Measurements from ENCODE around the gene SLC25A46.
"Not testable (repeated sequence)": the region's sequence is repeated elsewhere in the genome, so short reads cannot be mapped to it uniquely, and the experiment has no call there.

The SLC25A46 gene

DNA sequence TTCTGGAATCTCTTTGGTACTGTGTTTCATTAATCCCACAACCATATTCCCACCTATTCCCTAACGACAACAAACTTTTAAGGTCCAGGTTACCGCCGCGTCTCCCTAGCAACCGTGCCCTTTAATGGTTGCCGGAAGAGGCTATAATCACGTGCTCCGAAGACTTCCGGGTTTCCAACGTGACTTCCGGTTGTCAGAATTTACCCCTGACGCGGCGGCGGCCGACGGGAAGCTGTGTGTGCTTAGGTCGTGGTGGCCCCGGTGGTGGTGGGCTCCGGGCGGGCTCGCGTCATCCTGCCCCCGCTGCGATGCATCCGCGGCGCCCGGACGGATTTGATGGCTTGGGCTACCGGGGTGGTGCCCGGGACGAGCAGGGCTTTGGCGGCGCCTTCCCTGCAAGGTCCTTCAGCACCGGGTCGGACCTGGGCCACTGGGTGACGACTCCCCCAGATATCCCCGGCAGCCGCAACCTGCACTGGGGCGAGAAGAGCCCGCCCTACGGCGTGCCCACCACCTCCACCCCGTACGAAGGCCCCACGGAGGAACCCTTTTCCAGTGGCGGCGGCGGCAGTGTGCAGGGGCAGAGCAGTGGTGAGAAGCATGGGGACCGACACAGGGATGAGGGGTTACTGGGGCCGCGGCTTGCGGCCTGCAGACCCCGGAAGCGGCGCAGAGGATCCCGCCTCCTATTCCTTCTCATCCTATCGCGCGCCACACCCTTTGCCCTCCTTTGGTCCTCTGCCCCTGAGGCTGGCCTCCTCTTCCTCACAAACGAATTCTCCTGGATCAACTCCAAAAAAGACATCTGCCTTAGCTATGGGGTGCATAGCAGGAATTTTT lies at the start of gene SLC25A46:
TSS of gene SLC25A46 (plus strand) at position 196 of the 840 bp plus-strand sequence. CDS start at position 309, 113 bp downstream.
- DNase-seq = peak; percentile 80 to 81

DNA sequence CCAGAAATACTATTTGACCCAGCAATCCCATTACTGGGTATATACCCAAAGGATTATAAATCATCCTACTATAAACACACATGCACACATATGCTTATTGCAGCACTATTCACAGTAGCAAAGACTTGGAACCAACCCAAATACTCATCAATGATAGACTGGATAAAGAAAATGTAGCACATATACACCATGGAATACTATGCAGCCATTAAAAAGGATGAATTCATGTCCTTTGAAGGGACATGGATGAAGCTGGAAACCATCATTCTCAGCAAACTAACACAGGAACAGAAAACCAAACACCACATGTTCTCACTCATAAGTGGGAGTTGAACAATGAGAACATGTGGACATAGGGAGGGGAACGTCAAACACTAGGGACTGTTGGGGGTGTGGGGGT lies 48.2 kb upstream of the SLC25A46 start:
- DNase-seq = not testable (repeated sequence)

DNA sequence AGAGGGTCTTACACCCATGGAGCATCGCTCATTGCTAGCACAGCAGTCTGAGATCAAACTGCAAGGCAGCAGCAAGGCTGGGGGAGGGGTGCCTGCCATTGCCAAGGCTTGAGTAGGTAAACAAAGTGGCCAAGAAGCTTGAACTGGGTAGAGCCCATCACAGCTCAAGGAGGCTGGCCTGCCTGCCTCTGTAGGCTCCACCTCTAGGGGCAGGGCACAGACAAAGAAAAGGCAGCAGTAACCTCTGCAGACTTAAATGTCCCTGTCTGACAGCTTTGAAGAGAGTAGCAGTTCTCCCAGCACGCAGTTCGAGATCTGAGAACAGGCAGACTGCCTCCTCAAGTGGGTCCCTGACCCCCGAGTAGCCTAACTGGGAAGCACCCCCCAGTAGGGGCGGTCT lies 46.1 kb upstream of the SLC25A46 start:
- DNase-seq = not testable (repeated sequence)

DNA sequence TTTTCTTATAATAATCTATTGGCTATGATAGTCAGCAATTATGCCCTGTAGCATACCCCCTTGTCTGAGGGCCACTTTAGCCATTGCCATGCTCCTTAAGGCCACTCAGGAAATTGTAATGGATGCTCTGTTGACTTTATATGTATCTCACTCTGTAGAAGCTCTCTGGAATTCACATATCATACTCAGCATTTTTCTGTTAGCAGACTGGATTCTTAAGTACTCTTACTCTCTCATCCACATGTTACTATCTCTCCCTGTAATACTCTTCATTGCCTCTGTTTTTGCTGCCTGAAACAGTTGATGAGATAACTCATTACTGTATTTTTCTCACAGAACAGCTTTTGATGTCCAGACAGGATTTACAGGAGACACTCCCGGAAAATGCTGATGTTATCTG lies 36.5 kb upstream of the SLC25A46 start:
- DNase-seq = no peak

DNA sequence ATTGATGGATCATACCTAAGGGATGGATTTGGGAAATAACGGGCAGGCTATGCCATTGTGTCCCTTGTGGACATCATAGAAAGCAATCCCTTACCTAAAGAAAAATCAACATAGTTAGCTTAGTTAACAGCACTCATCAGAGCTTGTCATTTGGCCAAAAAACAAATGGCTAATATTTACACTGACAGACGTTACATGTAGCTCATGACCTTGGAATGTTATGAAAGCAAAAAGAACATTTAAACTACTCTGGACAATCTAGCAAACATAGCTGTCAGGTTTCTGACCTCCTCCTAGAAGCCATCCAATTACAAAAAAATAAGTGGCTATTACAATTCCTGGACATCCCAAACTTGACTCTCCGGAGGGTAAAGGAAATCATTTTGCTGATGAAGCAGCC lies 36.1 kb upstream of the SLC25A46 start:
- no peak for DNase-seq

DNA sequence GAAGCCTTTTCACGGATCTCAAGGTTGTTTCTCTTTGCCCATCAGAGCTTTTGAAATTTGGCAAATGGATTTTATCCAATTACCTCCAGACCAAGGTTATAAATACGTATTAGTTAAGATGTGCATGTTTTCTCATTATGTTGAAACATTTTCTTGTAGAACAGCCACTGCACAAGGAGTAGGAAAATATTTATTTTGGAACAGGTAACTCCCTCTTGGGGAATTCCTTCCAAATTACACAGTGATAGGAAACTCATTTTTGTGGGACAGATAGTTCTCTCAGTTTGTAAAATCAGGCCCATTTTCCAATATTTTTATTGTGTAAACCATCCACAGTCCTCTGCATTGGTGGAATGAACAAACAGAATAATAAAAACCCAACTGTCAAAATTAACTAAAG lies 35.3 kb upstream of the SLC25A46 start:
- DNase-seq = no peak

DNA sequence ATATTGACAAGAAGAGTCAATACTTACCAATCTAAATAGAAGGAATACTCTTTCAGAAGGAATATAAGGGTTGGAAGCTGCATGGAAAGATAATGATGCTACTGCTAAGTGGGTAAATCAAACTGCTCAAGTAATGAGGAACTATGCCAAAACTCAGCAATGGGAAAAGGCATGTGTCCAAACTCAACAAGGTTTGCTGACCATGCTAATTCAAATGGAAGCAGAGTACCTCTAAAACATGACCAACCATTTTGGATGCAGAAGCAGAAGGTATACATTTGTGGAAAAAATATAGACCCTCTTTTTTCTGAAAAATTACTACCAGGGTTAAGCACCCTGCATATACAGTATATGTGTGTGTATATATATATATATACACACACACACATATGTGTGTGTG lies 33.5 kb upstream of the SLC25A46 start:
- DNase-seq = no peak

DNA sequence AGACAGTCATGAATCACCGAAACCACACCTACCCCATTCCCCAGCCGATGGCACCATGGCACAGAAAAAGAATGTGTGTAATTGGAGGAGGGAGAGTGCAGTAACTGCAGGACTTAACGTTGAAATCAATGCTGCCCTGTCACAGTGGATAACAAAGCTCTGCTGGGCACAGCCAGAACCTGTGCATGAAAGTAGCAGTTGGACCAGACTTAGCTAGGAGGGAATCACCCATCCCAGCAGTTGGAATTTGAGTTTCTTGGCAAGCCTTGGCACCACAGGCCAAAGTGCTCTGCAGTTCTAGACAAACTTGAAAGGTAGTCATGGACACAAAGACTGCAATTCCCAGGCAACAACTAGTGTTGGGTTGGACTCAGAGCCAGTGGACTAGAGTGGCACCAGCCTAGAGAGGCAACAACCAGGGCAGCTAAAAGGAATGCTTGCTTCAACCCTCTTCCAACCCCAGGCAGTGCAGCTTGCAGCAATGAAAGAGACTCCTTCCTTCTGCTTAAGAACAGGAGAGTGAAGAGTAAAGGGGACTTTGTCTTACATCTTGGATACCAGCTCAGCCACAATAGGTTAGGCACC lies 31.5 kb upstream of the SLC25A46 start:
- DNase-seq = no peak

DNA sequence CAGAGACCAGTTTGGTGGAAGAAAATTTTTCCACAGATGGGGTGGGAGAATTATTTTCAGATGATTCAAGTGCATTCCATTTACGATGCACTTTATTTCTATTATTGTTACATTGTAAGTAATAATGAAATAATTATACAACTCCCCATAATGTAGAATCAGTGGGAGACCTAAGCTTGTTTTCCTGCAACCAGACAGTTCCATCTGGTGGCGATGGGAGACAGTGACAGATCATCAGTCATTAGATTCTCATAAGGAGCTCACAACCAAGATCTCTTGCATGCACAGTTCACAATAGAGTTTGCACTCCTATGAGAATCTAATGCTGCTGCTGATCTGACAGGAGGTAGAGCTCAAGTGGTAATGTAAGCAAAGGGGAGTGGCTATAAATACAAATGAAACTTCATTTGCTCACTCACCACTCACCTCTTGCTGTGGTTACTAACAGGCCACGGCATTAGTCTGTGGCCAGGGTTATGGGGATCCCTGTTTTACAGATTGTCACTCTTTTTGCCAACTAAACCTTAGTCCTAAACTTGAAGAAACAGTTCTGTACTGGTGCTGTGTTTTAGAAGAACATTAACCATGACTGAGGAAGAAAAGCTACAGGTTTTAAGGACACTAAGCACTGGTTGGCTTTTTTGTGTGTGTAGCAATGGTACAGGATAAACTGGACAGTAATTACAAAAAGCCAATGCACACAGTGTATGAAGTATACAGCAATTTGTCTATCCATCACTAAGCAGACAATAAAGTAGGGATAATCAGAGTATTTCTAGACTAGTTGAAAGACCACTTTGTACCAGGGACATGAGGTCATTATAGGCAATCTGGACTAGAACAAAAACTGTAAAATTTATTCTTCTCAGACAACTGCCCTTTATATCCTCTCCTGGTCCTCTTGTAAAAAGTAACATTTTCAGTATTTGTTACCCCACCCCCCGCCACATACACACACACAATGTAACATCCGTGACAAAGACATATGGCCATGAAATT lies 22.3 kb upstream of the SLC25A46 start:
- no peak for DNase-seq

DNA sequence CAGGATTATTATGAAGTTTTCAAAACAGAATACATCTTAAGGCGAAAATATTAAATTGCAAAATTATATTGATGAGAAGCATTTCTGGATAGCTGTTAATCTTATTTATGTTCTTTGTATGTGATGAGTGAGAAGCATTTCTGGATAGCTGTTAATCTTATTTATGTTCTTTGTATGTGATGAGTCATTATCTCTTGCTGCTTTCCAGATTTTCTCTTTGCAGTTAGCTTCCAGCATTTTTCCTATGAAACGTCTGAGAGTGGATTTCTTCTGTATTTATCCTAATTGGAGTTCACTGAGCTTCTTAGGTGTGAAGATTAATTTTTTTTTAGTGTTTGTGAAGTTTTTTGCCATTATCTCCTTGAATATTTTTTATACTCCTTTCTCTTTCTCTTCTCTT lies 20.5 kb upstream of the SLC25A46 start:
- no peak for DNase-seq

DNA sequence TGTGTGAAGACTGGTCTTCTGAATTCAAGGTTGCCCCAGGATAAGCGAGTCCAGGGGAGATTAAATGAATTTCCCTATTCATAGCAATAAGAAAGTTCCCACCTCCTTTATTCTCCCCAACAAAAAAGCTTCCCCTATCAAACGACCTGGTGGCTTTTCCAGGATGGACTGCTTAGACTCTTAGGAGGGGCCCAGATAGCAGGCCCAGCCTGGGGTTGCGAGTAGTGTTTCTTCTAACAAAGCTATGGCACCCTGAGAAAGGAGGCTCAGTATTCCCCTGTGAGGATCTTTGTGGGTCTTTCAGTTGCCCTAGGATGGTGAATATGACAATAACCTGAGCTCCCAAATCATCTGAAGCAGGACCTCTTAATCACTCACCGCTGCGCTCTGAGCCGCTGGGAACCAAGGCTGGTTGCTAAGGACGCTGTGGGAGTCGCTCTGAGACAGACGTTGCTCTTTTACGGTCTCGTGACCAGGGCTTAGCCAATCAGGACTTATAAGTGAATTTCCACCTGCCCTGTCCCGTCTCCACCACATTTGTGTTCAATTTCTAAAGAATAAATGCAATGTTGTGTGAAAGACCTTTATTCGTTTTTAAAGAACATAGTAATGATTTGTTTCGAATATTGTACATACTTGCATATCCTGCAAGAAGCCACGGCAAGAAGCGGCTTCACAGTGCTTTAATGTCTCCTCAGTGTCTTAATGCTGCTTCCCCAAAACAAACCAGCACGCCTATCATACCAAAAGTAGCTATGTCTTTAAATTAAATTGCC lies 12.4 kb upstream of the SLC25A46 start, which contains the start of gene TMEM232:
TSS of gene TMEM232 (minus strand) at position 423 of the 776 bp plus-strand sequence. CDS start 59,319 bp downstream, outside the sequence.
- peak; percentile 34 to 60 for DNase-seq

DNA sequence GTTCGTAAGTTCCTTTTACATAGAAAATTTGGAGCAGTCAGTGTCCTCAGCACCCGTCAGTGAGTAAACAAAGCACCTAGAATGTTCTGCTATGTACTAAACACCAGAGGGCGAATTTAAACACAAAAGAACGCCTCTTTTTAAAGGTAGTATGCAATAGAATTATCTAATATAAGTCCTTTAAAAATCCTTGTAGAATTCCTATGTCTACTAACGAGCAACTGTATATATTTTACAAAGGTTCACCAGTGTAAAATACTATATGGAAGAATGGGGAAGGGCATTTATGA lies 11.8 kb upstream of the SLC25A46 start:
- DNase-seq = peak in 1 of 2 donors; percentile 8

DNA sequence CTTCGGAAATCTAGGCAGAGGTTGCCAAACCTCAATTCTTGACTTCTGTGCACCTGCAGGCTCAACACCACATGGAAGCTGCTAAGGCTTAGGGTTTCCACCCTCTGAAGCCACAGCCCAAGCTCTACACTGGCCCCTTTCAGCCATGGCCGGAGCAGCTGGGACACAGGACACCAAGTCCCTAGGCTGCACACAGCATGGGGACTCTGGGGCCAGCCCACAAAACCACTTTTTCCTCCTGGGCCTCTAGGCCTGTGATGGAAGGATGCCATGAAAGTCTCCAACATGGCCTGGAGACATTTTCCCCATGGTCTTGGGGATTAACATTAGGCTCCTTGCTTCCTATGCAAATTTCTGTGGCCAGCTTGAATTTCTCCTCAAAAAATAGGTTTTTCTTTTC lies 7.3 kb upstream of the SLC25A46 start:
- DNase-seq = not testable (repeated sequence)

DNA sequence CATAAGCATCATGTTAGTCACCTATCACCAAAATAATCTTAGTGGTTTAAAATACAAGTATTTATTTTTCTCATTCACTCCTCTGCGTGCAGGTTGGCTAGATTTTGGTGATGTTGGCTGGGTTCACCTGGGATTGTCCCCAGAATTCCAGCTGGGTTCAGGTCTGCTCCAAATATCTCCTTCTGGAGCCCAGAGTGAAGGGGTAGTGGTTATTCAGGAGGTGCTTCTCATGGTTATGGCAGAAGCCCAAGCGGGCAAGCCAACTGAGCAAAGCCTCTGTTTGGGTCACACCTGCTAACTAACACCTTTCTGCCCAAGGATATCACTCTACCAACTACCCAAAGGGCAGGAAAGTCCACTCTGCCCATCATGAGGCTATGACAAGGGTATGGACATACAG lies 4.7 kb upstream of the SLC25A46 start:
- DNase-seq = no peak

DNA sequence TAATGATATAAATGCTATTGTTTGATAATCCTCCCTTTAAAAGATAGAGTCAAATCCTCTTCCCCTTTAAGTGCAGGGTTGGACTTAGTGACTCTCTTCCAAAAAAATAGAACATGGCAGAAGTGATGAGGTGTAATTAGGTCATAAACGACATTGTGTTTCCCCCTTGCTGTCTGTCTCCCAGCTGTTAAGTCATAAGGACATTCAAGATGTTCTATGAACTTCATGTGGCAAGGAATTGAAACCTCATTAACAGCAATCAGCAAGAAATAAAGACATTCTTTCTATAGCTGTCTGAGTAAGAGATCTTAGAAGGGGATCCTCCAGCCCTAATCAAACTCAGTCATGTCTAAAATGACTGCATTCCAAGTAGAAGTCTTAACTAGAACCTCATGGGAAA lies 3.3 kb upstream of the SLC25A46 start:
- DNase-seq = no peak

DNA sequence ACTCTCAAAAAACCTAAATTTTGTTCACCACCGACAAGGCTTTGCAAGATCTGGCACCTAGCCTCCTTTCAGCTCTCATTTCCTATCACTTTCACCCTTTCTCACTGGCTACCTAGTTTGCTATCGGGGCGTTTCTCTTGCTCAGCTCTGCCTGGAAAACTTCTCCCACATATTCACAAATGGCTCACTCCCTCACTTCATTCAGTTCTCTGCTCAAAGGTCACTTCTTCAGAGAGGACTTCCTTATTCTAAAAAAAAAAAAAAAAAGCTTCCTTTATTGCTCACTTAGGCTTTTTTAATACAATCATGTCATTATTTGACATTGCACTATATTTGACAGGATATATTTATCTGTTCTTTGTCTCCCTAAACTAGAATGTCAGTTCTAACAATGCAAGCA lies 2.1 kb upstream of the SLC25A46 start:
- DNase-seq = no peak

DNA sequence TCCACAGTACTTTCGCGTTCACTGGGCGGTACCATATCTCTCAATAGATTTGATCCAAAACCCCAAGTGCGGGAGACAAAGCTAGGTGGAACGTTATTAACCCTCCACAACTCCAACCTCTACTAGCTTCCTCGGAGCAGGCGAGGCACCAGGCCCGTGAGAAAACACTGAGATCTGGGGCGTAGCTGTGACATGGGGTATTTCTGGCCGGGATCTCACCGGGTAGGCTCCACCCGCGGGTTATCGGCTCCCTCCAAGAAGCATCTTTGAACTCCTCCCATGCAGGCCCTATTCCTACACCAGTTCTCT lies 350 bp upstream of the SLC25A46 start:
- DNase-seq = no peak

DNA sequence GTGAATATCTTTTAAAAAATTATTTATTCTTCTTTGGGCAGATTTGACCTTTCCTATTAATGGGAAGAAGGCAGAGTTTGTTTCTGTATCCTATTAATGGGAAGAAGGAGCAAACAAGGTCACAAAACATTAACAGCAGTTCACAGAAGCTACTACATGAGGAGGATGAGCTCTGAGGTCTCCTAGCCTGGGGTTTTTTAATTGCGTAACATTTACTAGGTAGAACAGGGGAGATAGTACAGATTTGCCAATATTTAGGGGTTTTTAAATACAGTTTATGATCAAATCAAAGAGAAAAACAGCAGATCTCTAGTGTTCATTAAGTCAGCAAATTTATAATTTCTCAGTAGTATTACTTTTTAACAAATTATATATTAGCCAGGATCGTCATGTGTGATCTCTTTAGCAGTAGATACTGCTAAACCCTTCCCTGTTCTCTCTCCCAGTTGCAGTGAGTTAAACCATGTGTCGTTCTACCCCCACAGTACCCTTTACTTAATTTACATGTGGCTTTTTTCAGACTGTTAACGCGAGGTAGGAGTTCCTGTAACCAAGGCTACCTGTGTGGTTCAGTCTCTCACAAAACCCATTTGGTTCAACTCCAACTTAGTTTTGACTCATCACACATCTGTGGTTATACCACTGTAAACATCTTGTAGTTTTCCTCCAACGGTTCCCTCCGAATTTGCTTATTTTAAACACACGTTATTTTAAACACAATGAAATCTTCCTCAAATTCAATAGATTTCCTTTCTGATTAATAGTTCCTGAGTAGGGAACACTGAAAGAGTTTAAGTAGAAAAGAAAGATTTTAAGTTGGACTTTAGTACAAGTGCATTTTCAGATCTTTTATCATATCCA lies 13.3 kb downstream of the SLC25A46 start:
- no peak for DNase-seq

DNA sequence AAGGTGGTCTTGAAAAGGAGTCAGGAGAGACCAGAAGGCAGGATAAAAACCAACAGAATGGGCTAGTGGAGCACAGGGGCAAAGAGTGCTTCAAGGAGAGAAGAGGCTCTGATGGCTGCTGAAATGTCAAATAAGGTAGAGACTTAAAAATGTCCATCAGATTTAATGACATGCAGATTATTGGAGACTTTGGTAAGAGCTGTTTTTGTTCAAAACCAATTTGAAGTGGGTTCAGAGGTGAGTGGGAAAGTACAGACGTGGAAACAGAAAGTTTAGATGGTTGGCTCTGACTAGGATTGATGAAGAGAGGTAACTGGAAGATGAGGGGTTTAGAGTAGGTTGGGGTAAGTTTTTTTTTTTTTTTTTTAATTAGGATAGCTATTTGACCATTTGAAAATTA lies 14.1 kb downstream of the SLC25A46 start:
- DNase-seq = no peak

DNA sequence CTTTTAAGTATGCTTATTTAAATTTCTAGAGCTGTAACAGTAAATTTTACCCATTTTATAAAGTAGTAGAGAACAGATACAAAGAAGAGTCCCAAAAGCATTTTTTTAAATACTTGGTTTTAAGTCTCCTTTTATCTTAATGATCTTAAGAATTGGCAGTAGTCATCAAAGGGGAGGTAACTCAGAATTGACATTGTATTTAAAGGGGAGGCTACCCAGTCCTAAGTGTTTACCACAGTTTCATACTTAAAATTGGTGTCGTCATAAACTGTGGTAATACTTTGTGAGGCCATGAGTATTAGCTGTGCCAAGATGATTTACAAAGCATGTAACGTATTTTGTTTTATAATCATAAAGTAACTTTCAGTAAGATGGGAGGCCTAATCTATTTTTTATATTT lies 14.8 kb downstream of the SLC25A46 start:
- DNase-seq = no peak

DNA sequence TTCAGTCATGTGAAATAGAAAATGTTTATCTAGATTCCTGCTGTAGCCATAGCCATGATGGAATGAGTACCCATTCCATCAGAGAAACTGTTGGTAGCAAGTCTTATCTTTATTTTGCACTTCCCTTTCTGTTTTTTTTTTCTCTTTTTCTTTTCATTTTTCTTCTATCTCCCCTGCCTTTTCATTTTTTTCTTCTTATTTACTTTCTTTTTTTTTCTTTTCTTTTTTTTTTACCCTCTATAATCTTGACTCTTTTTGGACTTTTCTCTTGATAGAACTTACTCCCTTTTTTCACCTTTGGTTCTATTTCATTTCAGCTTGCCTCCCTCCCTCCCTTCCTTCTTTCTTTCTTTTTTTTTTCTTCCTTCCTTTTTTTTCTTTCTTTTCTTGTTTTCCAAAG lies 15.4 kb downstream of the SLC25A46 start:
- no peak for DNase-seq

Measured in hippocampal formation (tissue), 2 donors.